OCI-LY1 (cell line): Measurements from ENCODE around the gene ZDHHC1.

Experiments used
- H2AFZ ChIP-seq: fragments of 200-600 bp; sonication (generic), shearing (Covaris generic); 2 replicates; pipeline ENCODE4 v1.6.0; 2014; ENCODE audit warnings: antibody characterized with exemption, mild to moderate bottlenecking, low read length
- H3F3A ChIP-seq: fragments of 200-600 bp; sonication (generic), shearing (Covaris generic); 2 replicates; pipeline ENCODE4 v1.6.0; 2014; ENCODE audit warnings: mild to moderate bottlenecking, antibody characterized with exemption, low read length, moderate library complexity; ENCODE audit not compliant: insufficient read depth
- H3K27ac ChIP-seq: fragments of 200-600 bp; sonication (generic); 2 replicates; pipeline ENCODE4 v1.5.1; 2014; ENCODE audit warnings: low read length, mixed run types, mild to moderate bottlenecking, low read depth; ENCODE audit not compliant: poor library complexity, severe bottlenecking
- H3K27me3 ChIP-seq: fragments of 200-600 bp; sonication (generic); 2 replicates; pipeline ENCODE4 v1.6.0; 2014; ENCODE audit warnings: antibody characterized with exemption, mild to moderate bottlenecking, low read length, moderate library complexity; ENCODE audit not compliant: insufficient read depth
- H3K36me3 ChIP-seq: fragments of 200-600 bp; sonication (generic); 2 replicates; pipeline ENCODE4 v1.6.1; 2014; ENCODE audit warnings: mild to moderate bottlenecking, antibody characterized with exemption, low read length, moderate library complexity, mixed read lengths; ENCODE audit not compliant: insufficient read depth
- H3K4me1 ChIP-seq: fragments of 200-600 bp; sonication (generic); 2 replicates; pipeline ENCODE4 v1.5.1; 2014; ENCODE audit warnings: mild to moderate bottlenecking, low read length, moderate library complexity; ENCODE audit not compliant: insufficient read depth, severe bottlenecking
- H3K4me2 ChIP-seq: fragments of 200-600 bp; sonication (generic), shearing (Covaris generic); 2 replicates; pipeline ENCODE4 v1.6.1; 2014; ENCODE audit warnings: low read length
- H3K4me3 ChIP-seq: fragments of 200-600 bp; sonication (generic); 2 replicates; pipeline ENCODE4 v1.5.1; 2014; ENCODE audit warnings: low read length, low read depth, mild to moderate bottlenecking, mixed read lengths; ENCODE audit not compliant: poor library complexity, severe bottlenecking
- H3K79me2 ChIP-seq: fragments of 200-600 bp; shearing (Covaris generic); 2 replicates; pipeline ENCODE4 v1.6.1; 2016; ENCODE audit warnings: mixed run types, low read length, mixed read lengths; ENCODE audit not compliant: insufficient read depth
- H3K9ac ChIP-seq: fragments of 200-600 bp; sonication (generic), shearing (Covaris generic); 2 replicates; pipeline ENCODE4 v1.6.1; 2014; ENCODE audit warnings: mild to moderate bottlenecking, low read length, mixed read lengths
- H3K9me2 ChIP-seq: fragments of 200-600 bp; sonication (generic), shearing (Covaris generic); 2 replicates; pipeline ENCODE4 v1.6.1; 2014; ENCODE audit warnings: low read depth, mild to moderate bottlenecking, low read length, mixed read lengths
- H3K9me3 ChIP-seq: fragments of 200-600 bp; shearing (Covaris generic); 2 replicates; pipeline ENCODE4 v1.6.1; 2014; ENCODE audit warnings: low read length, mixed read lengths
- H4K20me1 ChIP-seq: fragments of 200-600 bp; sonication (generic), shearing (Covaris generic); 2 replicates; pipeline ENCODE4 v1.6.0; 2016; ENCODE audit warnings: mild to moderate bottlenecking, low read length; ENCODE audit not compliant: insufficient read depth
- CTCF ChIP-seq: fragments of 200-600 bp; sonication (generic), shearing (Covaris generic); IDR thresholded peaks from 2 replicates; pipeline ENCODE4 v1.5.1; 2017; ENCODE audit warnings: mild to moderate bottlenecking, antibody characterized with exemption, low read length, moderate library complexity, mixed read lengths
- EZH2 ChIP-seq: fragments of 200-600 bp; sonication (generic), shearing (Covaris generic); IDR thresholded peaks from 2 replicates; pipeline ENCODE4 v1.8.0; 2017; ENCODE audit warnings: borderline replicate concordance, mixed run types, mild to moderate bottlenecking, antibody characterized with exemption, low read length, moderate library complexity, mixed read lengths

ZDHHC1 gene

GRCh38 chr16:67415872-67416793 is at the start of gene ZDHHC1:
ZDHHC1 (minus strand) TSS chr16:67416477; CDS start chr16:67407775, 8,702 bp downstream.
- Histone ChIP-seq H3K4me1 (peaks cover 10% of the 10 kb centered on the region), H3K36me3 (no peaks in the 10 kb centered on the region), H3K27ac (no peak within 1 kb of the TSS), H4K20me1 (no peaks in the 10 kb centered on the region), H2AFZ (no peak within 1 kb of the TSS), H3K9ac (no peak within 1 kb of the TSS; the same call in 1 of the 2 replicates), H3K9me2 (no peaks in the 10 kb centered on the region), H3K9me3 (no peaks in the 10 kb centered on the region), H3K79me2 (no peaks in the 10 kb centered on the region), H3K4me2 (peak within 1 kb of the TSS; percentile 53), H3K27me3 (peaks cover 7% of the 10 kb centered on the region), H3F3A (no peaks in the 10 kb centered on the region), H3K4me3 (peak within 1 kb of the TSS; percentile 49)
- peak; percentile 55 for TF ChIP-seq CTCF
- TF ChIP-seq EZH2: no peak

- Histone ChIP-seq H3K27me3 (no peaks in the 10 kb centered on the region), H3F3A (no peaks in the 10 kb centered on the region), H3K9ac (no peak overlapping the region), H3K9me3 (no peaks in the 10 kb centered on the region), H3K9me2 (no peaks in the 10 kb centered on the region), H4K20me1 (no peaks in the 10 kb centered on the region; the same call in 1 of the 2 replicates), H3K4me1 (no peaks in the 10 kb centered on the region), H3K79me2 (peaks cover 12% of the 10 kb centered on the region), H2AFZ (no peak overlapping the region), H3K4me3 (no peak overlapping the region), H3K36me3 (no peaks in the 10 kb centered on the region; the same call in 1 of the 2 replicates), H3K4me2 (no peak overlapping the region), H3K27ac (no peak overlapping the region)
- no peak for TF ChIP-seq EZH2
- TF ChIP-seq CTCF: no peak
Measured at GRCh38 chr16:67464565-67464964, 48.3 kb upstream of the ZDHHC1 start.

GRCh38 chr16:67463691-67464090 is 47.4 kb upstream of the ZDHHC1 start:
- no peak overlapping the region for H3K4me2 ChIP-seq
- H3K27me3 ChIP-seq: no peaks in the 10 kb centered on the region
- H4K20me1 ChIP-seq: no peaks in the 10 kb centered on the region; the same call in 1 of the 2 replicates
- no peaks in the 10 kb centered on the region for H3K9me3 ChIP-seq
- TF ChIP-seq CTCF (no peak), EZH2 (no peak)
- H3K9ac ChIP-seq: no peak overlapping the region
- H3F3A ChIP-seq: no peaks in the 10 kb centered on the region
- no peaks in the 10 kb centered on the region for H3K4me1 ChIP-seq
- H3K36me3 ChIP-seq: no peaks in the 10 kb centered on the region; the same call in 1 of the 2 replicates
- H2AFZ ChIP-seq: no peak overlapping the region
- H3K27ac ChIP-seq: no peak overlapping the region
- H3K9me2 ChIP-seq: no peaks in the 10 kb centered on the region
- H3K4me3 ChIP-seq: no peak overlapping the region
- H3K79me2 ChIP-seq: peaks cover 9% of the 10 kb centered on the region
